ENCODE measurements around the gene ENG. TPM values are rescaled to one million over a fixed set of nuclear protein-coding genes. Genes with fewer than 3 reads are reported as not detected.

The ENG gene
- total RNA-seq, 4 donors from 2014 or later = 7.2 to 32.8 (median 18.0) TPM

- TF ChIP-seq, protein P1, sequence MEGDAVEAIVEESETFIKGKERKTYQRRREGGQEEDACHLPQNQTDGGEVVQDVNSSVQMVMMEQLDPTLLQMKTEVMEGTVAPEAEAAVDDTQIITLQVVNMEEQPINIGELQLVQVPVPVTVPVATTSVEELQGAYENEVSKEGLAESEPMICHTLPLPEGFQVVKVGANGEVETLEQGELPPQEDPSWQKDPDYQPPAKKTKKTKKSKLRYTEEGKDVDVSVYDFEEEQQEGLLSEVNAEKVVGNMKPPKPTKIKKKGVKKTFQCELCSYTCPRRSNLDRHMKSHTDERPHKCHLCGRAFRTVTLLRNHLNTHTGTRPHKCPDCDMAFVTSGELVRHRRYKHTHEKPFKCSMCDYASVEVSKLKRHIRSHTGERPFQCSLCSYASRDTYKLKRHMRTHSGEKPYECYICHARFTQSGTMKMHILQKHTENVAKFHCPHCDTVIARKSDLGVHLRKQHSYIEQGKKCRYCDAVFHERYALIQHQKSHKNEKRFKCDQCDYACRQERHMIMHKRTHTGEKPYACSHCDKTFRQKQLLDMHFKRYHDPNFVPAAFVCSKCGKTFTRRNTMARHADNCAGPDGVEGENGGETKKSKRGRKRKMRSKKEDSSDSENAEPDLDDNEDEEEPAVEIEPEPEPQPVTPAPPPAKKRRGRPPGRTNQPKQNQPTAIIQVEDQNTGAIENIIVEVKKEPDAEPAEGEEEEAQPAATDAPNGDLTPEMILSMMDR (IDR thresholded peaks at IDR 0.05) = no peak
- TF ChIP-seq POLR2A (IDR thresholded peaks at IDR 0.05) = peak in 1 of 4 donors; percentile 42
- Histone ChIP-seq H3K4me1 (peaks cover 0 to 38% (median 13%) of the 10 kb centered on the region in 3 donors), H3K27me3 (no peaks in the 10 kb centered on the region), H3K9me3 (no peaks in the 10 kb centered on the region), H3K4me3 (peak within 1 kb of the TSS; percentile 1 to 59 (median 32)), H3K27ac (peak within 1 kb of the TSS; percentile 51 to 88 (median 67)), H3K36me3 (no peaks in the 10 kb centered on the region)
- no peak for DNase-seq
- 40 to 61% methylated on average over 6 to 8 of the region's 13 CpGs for WGBS, 2 donors
- intact Hi-C loops (cut with DNase I) = no loop called here
These were observed 76.0 kb downstream of the ENG start, which contains the start of gene SH2D3C for GRCh38 chr9:127778280-127779135. Gene SH2D3C (minus strand): TSS chr9:127778666. CDS start chr9:127778627, 39 bp downstream.

DNA sequence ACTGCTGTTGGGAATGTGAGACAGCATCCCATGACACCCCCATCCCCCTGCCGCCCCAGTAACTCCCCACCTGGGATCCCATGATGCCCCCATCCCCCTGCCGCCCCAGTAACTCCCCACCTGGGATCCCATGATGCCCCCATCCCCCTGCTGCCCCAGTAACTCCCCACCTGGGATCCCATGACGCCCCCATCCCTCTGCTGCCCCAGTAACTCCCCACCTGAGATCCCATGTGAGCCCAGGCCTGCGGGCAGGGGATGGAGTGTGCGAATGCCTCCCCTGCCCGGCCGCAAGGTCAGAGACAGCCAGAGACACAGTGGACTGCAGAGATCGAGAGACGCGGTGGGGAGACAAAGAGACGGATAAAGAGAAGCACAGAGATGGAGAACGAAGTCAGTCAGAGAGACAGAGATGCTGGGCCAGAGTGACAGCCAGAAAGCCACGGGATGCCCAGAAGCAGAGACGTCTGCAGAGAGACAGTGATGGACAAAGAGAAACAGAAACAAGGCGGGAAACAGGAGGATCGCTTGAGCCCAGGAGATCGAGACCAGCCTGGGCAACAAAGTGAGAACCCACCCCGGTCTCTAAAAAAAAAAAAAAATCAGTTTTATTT lies 77.0 kb downstream of the ENG start:
- Histone ChIP-seq H3K36me3 (no peaks in the 10 kb centered on the region), H3K4me1 (peaks cover 0 to 28% (median 9%) of the 10 kb centered on the region in 3 donors), H3K27me3 (no peaks in the 10 kb centered on the region), H3K4me3 (peak overlapping the region; percentile 12 to 59 (median 32)), H3K9me3 (no peaks in the 10 kb centered on the region), H3K27ac (peak overlapping the region; percentile 34 to 78 (median 64))
- intact Hi-C loops (cut with DNase I) = no loop called here
- TF ChIP-seq, protein P1 (IDR thresholded peaks at IDR 0.05) = no peak
- TF ChIP-seq POLR2A (IDR thresholded peaks at IDR 0.05) = no peak
- WGBS, 2 donors = 63 to 73% methylated on average over 11 of the region's 18 CpGs
- DNase-seq = no peak

DNA sequence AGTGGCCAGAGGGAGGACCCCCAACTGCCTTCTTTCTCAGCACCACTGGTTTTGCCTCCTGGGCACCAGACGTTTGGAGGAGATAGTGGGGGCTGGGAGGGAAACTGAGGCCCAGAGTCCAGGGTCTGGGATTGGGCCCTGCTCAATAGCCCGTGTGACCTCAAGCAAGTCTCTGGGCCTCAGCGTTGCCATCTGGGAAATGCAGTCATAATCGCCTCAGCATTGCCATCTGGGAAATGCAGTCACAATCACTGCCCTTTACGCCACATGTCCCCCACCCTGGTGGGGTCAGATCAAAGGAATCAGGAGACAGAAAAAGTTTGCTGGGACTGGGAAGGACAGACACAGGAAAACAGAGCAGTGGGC lies 77.6 kb downstream of the ENG start:
- H3K4me1 ChIP-seq = peaks cover 0 to 26% (median 9%) of the 10 kb centered on the region in 3 donors
- H3K9me3 ChIP-seq = no peaks in the 10 kb centered on the region
- no peak for DNase-seq
- no peak for TF ChIP-seq POLR2A (IDR thresholded peaks at IDR 0.05)
- TF ChIP-seq, protein P1 (IDR thresholded peaks at IDR 0.05) = no peak
- WGBS, 2 donors = 54% methylated on average over 3 of the region's 5 CpGs
- no peaks in the 10 kb centered on the region for H3K27me3 ChIP-seq
- H3K36me3 ChIP-seq = no peaks in the 10 kb centered on the region
- intact Hi-C loops (cut with DNase I) = no loop called here
- H3K27ac ChIP-seq = peak overlapping the region; percentile 34 to 78 (median 57)
- H3K4me3 ChIP-seq = peak overlapping the region; percentile 12 to 59 (median 32)

- DNase-seq = no peak
- peak in 1 of 4 donors; percentile 11 for TF ChIP-seq POLR2A (IDR thresholded peaks at IDR 0.05)
- TF ChIP-seq, protein P1 (IDR thresholded peaks at IDR 0.05) = no peak
- Histone ChIP-seq H3K4me3 (peak overlapping the region; percentile 12 to 59 (median 32)), H3K27me3 (no peaks in the 10 kb centered on the region), H3K36me3 (no peaks in the 10 kb centered on the region), H3K27ac (peak overlapping the region; percentile 34 to 78 (median 57)), H3K4me1 (peaks cover 0 to 32% (median 13%) of the 10 kb centered on the region in 3 donors), H3K9me3 (no peaks in the 10 kb centered on the region)
- 43 to 81% methylated on average over 6 to 8 of the region's 15 CpGs for WGBS, 2 donors
- intact Hi-C loops (cut with DNase I) = no loop called here
These were observed 78.1 kb downstream of the ENG start for GRCh38 chr9:127776195-127776923.

All from esophagus squamous epithelium (tissue), 5 donors.